Activated CD4-positive, alpha-beta T cell treated with anti-CD3 and anti-CD28 coated beads for 36 hours (primary cell): ENCODE data around the gene C16orf74. TPM values are rescaled to one million over a fixed set of nuclear protein-coding genes. Genes with fewer than 3 reads are reported as not detected.

Source experiments
- ATAC-seq: fragments of 200-7000 bp; cut with Tn5 transposase; one replicate; pipeline ENCODE4 v1.10.0; 2021; ENCODE audit warnings: mild to moderate bottlenecking, moderate library complexity
- CTCF ChIA-PET: fragments of 350-600 bp; sonication (Branson Sonifier 250); formaldehyde crosslinking; loops from one replicate; lab custom pipeline; 2021; ENCODE audit warnings: antibody characterized with exemption; lab: Charles Lee
- POLR2A ChIA-PET: fragments of 350-600 bp; sonication (Branson Sonifier 250); formaldehyde crosslinking; loops from one replicate; lab custom pipeline; 2021; ENCODE audit warnings: antibody characterized with exemption, inconsistent platforms; lab: Charles Lee
- DNase-seq: peaks from one replicate; pipeline ENCODE4 v3.0.0-alpha.2; 2020
- H3K27ac Mint-ChIP-seq: one replicate; pipeline ENCODE4 v1.8.0; 2021; ENCODE audit warnings: mixed read lengths
- H3K27me3 Mint-ChIP-seq: one replicate; pipeline ENCODE4 v1.8.0; 2021; ENCODE audit warnings: mixed read lengths
- H3K36me3 Mint-ChIP-seq: one replicate; pipeline ENCODE4 v1.8.0; 2021; ENCODE audit warnings: low read depth, mixed read lengths
- H3K4me1 Mint-ChIP-seq: one replicate; pipeline ENCODE4 v1.8.0; 2021; ENCODE audit warnings: mixed read lengths
- H3K4me3 Mint-ChIP-seq: one replicate; pipeline ENCODE4 v1.8.0; 2021; ENCODE audit warnings: mild to moderate bottlenecking, moderate library complexity, mixed read lengths
- H3K9me3 Mint-ChIP-seq: one replicate; pipeline ENCODE4 v1.8.0; 2021; ENCODE audit warnings: low read depth, mixed read lengths
- intact Hi-C, 2 experiments: fragments of 100-400 bp; cut with DNase I in 1 of 2; cut with micrococcal nuclease in 1 of 2; formaldehyde crosslinking; loops; one replicate each; pipeline versions ENCODE4 v1.14.2 to v1.15.1; 2022 to 2024; cut with DNase I, micrococcal nuclease
- total RNA-seq, 2 experiments: library from RNA; stranded (reverse); gene quantifications; one replicate each; pipeline ENCODE4 v1.2.3, GENCODE V29; 2021

The C16orf74 gene
- total RNA-seq, 2 experiments from 2014 or later: 0.23 to 0.25 TPM

GRCh38 chr16:85789773-85790172 is 38.9 kb upstream of the C16orf74 start:
- Mint-ChIP-seq H3K9me3 (no peaks in the 10 kb centered on the region), H3K36me3 (peaks cover 73% of the 10 kb centered on the region), H3K4me3 (no peak overlapping the region), H3K27me3 (no peaks in the 10 kb centered on the region), H3K4me1 (peaks cover 25% of the 10 kb centered on the region), H3K27ac (no peak overlapping the region)
- POLR2A ChIA-PET: no interaction called here
- ATAC-seq (no peak), DNase-seq (no peak)
- intact Hi-C loops: no loop called here
- CTCF ChIA-PET: interaction anchor here (0.6 to 1.1 kb wide), 2 partner anchors 8 to 30 kb away, joined by 3 to 4 read pairs; no protein-coding TSS in a partner anchor

GRCh38 chr16:85788819-85789218 is 37.9 kb upstream of the C16orf74 start:
- CTCF ChIA-PET: interaction anchor here (0.7 to 1.1 kb wide), 2 partner anchors 9 to 173 kb away, joined by 3 to 4 read pairs; no protein-coding TSS in a partner anchor
- POLR2A ChIA-PET: no interaction called here
- no peak overlapping the region for H3K27ac Mint-ChIP-seq

GRCh38 chr16:85785927-85786326 is 35.0 kb upstream of the C16orf74 start:
- no peak overlapping the region for H3K27ac Mint-ChIP-seq
- ChIA-PET POLR2A (no interaction called here), CTCF (no interaction called here)
- ATAC-seq: no peak
- H3K4me1 Mint-ChIP-seq: peaks cover 12% of the 10 kb centered on the region
- no peak overlapping the region for H3K4me3 Mint-ChIP-seq
- intact Hi-C loops: loop anchor here in 1 of 2 experiments (1.0 kb wide), 1 partner anchor 31 kb away; no protein-coding TSS in a partner anchor
- no peaks in the 10 kb centered on the region for H3K27me3 Mint-ChIP-seq
- no peak for DNase-seq
- H3K9me3 Mint-ChIP-seq: no peaks in the 10 kb centered on the region
- peaks cover 51% of the 10 kb centered on the region for H3K36me3 Mint-ChIP-seq

More at GRCh38 chr16:85788819-85789218, 37.9 kb upstream of the C16orf74 start:
- H3K9me3 Mint-ChIP-seq: no peaks in the 10 kb centered on the region
- peaks cover 66% of the 10 kb centered on the region for H3K36me3 Mint-ChIP-seq
- intact Hi-C loops: no loop called here
- DNase-seq (no peak), ATAC-seq (no peak)
- H3K27me3 Mint-ChIP-seq: no peaks in the 10 kb centered on the region
- H3K4me1 Mint-ChIP-seq: peaks cover 25% of the 10 kb centered on the region
- H3K4me3 Mint-ChIP-seq: no peak overlapping the region

GRCh38 chr16:85784813-85785212 is 33.9 kb upstream of the C16orf74 start:
- H3K9me3 Mint-ChIP-seq: no peaks in the 10 kb centered on the region
- CTCF ChIA-PET: no interaction called here
- H3K36me3 Mint-ChIP-seq: peaks cover 49% of the 10 kb centered on the region
- no peak for DNase-seq
- no peak for ATAC-seq
- no peak overlapping the region for H3K4me3 Mint-ChIP-seq
- no peaks in the 10 kb centered on the region for H3K27me3 Mint-ChIP-seq
- POLR2A ChIA-PET: no interaction called here
- peaks cover 2% of the 10 kb centered on the region for H3K4me1 Mint-ChIP-seq
- H3K27ac Mint-ChIP-seq: no peak overlapping the region
- intact Hi-C loops: no loop called here

- POLR2A ChIA-PET: no interaction called here
Observed at GRCh38 chr16:85783441-85783840, 32.5 kb upstream of the C16orf74 start.

GRCh38 chr16:85782451-85782850 is 31.6 kb upstream of the C16orf74 start:
- intact Hi-C loops: no loop called here
- Mint-ChIP-seq H3K27ac (no peak overlapping the region), H3K36me3 (peaks cover 47% of the 10 kb centered on the region), H3K9me3 (no peaks in the 10 kb centered on the region), H3K4me1 (peaks cover 5% of the 10 kb centered on the region), H3K4me3 (no peak overlapping the region), H3K27me3 (no peaks in the 10 kb centered on the region)
- POLR2A ChIA-PET: no interaction called here
- CTCF ChIA-PET: no interaction called here
- ATAC-seq: no peak
- no peak for DNase-seq

More at GRCh38 chr16:85783441-85783840, 32.5 kb upstream of the C16orf74 start:
- CTCF ChIA-PET: no interaction called here
- ATAC-seq (no peak), DNase-seq (no peak)
- Mint-ChIP-seq H3K27ac (peak overlapping the region; percentile 13), H3K9me3 (no peaks in the 10 kb centered on the region), H3K4me1 (peaks cover 5% of the 10 kb centered on the region), H3K27me3 (no peaks in the 10 kb centered on the region), H3K36me3 (peaks cover 50% of the 10 kb centered on the region), H3K4me3 (no peak overlapping the region)
- intact Hi-C loops: no loop called here

GRCh38 chr16:85781695-85782370 is 30.9 kb upstream of the C16orf74 start:
- ChIA-PET POLR2A (no interaction called here), CTCF (no interaction called here)
- DNase-seq: no peak
- no peaks in the 10 kb centered on the region for H3K27me3 Mint-ChIP-seq
- no peaks in the 10 kb centered on the region for H3K9me3 Mint-ChIP-seq
- intact Hi-C loops: no loop called here
- peaks cover 5% of the 10 kb centered on the region for H3K4me1 Mint-ChIP-seq
- ATAC-seq: no peak
- H3K36me3 Mint-ChIP-seq: peaks cover 42% of the 10 kb centered on the region
- no peak overlapping the region for H3K27ac Mint-ChIP-seq
- no peak overlapping the region for H3K4me3 Mint-ChIP-seq

- DNase-seq (no peak), ATAC-seq (no peak)
- no peak overlapping the region for H3K4me3 Mint-ChIP-seq
- H3K9me3 Mint-ChIP-seq: no peaks in the 10 kb centered on the region
- intact Hi-C loops: no loop called here
- CTCF ChIA-PET: no interaction called here
- H3K36me3 Mint-ChIP-seq: peaks cover 39% of the 10 kb centered on the region
- H3K27ac Mint-ChIP-seq: no peak overlapping the region
- POLR2A ChIA-PET: no interaction called here
- peaks cover 5% of the 10 kb centered on the region for H3K4me1 Mint-ChIP-seq
- no peaks in the 10 kb centered on the region for H3K27me3 Mint-ChIP-seq
Observed at GRCh38 chr16:85781156-85781555, 30.3 kb upstream of the C16orf74 start.

- H3K4me1 Mint-ChIP-seq: peaks cover 5% of the 10 kb centered on the region
- H3K27me3 Mint-ChIP-seq: no peaks in the 10 kb centered on the region
- ChIA-PET CTCF (no interaction called here), POLR2A (no interaction called here)
- no peak for ATAC-seq
- H3K27ac Mint-ChIP-seq: no peak overlapping the region
- peaks cover 32% of the 10 kb centered on the region for H3K36me3 Mint-ChIP-seq
- H3K4me3 Mint-ChIP-seq: no peak overlapping the region
- intact Hi-C loops: no loop called here
- no peak for DNase-seq
- H3K9me3 Mint-ChIP-seq: no peaks in the 10 kb centered on the region
Observed at GRCh38 chr16:85780281-85780680, 29.4 kb upstream of the C16orf74 start.

GRCh38 chr16:85778873-85779272 is 28.0 kb upstream of the C16orf74 start:
- Mint-ChIP-seq H3K4me3 (no peak overlapping the region), H3K36me3 (peaks cover 32% of the 10 kb centered on the region), H3K27me3 (no peaks in the 10 kb centered on the region), H3K4me1 (peaks cover 5% of the 10 kb centered on the region), H3K27ac (no peak overlapping the region), H3K9me3 (no peaks in the 10 kb centered on the region)
- intact Hi-C loops: no loop called here
- peak; percentile 61 for DNase-seq
- ChIA-PET CTCF (interaction anchor here (0.6 kb wide), 1 partner anchor 671 kb away, joined by 3 read pairs; no protein-coding TSS in a partner anchor), POLR2A (no interaction called here)
- ATAC-seq: peak; percentile 86

- CTCF ChIA-PET: interaction anchor here (0.7 kb wide), 1 partner anchor 158 kb away, joined by 3 read pairs; no protein-coding TSS in a partner anchor
- ATAC-seq (no peak), DNase-seq (no peak)
- Mint-ChIP-seq H3K27me3 (no peaks in the 10 kb centered on the region), H3K4me3 (no peak overlapping the region), H3K27ac (no peak overlapping the region), H3K4me1 (peaks cover 5% of the 10 kb centered on the region), H3K9me3 (no peaks in the 10 kb centered on the region), H3K36me3 (peaks cover 32% of the 10 kb centered on the region)
- intact Hi-C loops: no loop called here
- POLR2A ChIA-PET: interaction anchor here (0.7 kb wide), 1 partner anchor 141 kb away, joined by 3 read pairs; no protein-coding TSS in a partner anchor
Observed at GRCh38 chr16:85777583-85778310, 26.9 kb upstream of the C16orf74 start.
